HEK293 (cell line): ENCODE measurements around the gene ZC3H4.

Source experiments
- ZFP3 ChIP-seq: fragments of 450-650 bp; formaldehyde crosslinking; IDR thresholded peaks from 2 replicates; pipeline ENCODE4 v1.5.1; 2016; ENCODE audit warnings: low read depth, missing biosample characterization, missing genetic modification characterization
- ZNF23 ChIP-seq: fragments of 450-650 bp; formaldehyde crosslinking; IDR thresholded peaks from 2 replicates; pipeline ENCODE4 v1.5.1; 2016; ENCODE audit warnings: missing biosample characterization, missing genetic modification characterization, borderline replicate concordance
- ZNF248 ChIP-seq: fragments of 450-650 bp; formaldehyde crosslinking; IDR thresholded peaks from 2 replicates; pipeline ENCODE4 v1.5.1; 2017; ENCODE audit warnings: missing biosample characterization, missing genetic modification characterization

DNA sequence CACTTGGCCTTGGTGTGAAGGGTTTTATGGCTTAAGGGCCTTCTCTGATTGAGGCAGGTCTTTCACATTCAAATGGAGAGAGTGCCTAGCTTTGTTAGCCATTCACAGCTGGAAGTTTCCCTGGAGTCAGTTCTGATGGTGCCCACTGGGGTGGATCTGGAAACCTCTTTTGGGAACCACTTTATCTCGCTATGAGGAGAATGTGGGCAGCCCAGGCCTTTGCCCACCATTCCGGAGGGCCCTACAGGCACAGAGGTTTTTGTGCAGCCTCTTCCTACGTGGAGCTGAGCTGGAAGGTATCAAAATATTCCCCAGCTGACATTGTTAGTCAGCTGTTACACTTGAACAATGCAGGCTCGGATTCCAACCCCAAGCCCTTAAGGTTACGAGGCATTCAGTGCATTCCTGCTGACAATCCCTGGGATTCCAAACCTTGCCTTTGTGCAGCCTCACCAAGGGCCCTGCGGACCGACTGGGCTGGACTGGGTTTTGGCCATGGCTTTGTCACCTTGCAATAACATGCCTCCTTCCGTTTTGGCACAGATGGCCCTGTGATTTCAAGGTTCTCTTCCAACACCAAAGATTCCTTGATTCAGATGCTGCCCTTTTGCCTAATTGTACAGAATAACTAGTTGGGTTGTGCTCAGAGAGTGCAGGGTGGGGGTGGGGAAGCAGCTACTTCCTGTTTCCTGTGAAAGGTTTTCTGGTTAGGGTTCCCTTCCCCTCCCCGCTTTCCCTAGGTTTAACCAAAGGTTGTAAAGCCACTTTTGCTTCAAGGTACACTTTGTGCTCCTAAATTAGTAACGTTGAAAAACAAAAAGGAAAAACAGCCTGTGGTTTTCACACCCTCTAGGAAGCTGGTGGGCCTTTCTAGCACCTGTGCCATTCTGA, 44.1 kb upstream of the ZC3H4 start:
- TF ChIP-seq ZNF23 (tag by site-specific recombination) (no peak), ZNF248 (tag by site-specific recombination) (no peak), ZFP3 (tag by site-specific recombination) (no peak)
